Neural cell (in vitro differentiated cells): Measurements from ENCODE around the gene SPATA13. TPM values are rescaled to one million over a fixed set of nuclear protein-coding genes. Genes with fewer than 3 reads are reported as not detected.

Source experiments
- H2AFZ ChIP-seq: fragments of 200-600, 300-800 bp; sonication (generic), shearing (Covaris generic); 2 replicates; pipeline ENCODE4 v1.6.0; 2014; ENCODE audit warnings: low read depth, mild to moderate bottlenecking, antibody characterized with exemption, low read length, moderate library complexity
- H3F3A ChIP-seq: fragments of 200-600 bp; shearing (Covaris generic); 2 replicates; pipeline ENCODE4 v1.6.1; 2016; ENCODE audit warnings: mild to moderate bottlenecking, moderate library complexity, mixed read lengths, antibody characterized with exemption, low read length; ENCODE audit not compliant: insufficient read depth, poor library complexity, severe bottlenecking
- H3K27ac ChIP-seq: fragments of 200-600, 300-800 bp; sonication (generic), shearing (Covaris generic); 2 replicates; pipeline ENCODE4 v1.5.1; 2014; ENCODE audit warnings: mild to moderate bottlenecking, low read length, moderate library complexity
- H3K27me3 ChIP-seq: fragments of 300-800, 200-600 bp; sonication (generic), shearing (Covaris generic); 2 replicates; pipeline ENCODE4 v1.6.0; 2014; ENCODE audit warnings: mild to moderate bottlenecking, low read depth, low read length, moderate library complexity; ENCODE audit not compliant: insufficient read depth
- H3K36me3 ChIP-seq: fragments of 300-800, 200-600 bp; sonication (generic), shearing (Covaris generic); 2 replicates; pipeline ENCODE4 v1.5.1; 2014; ENCODE audit warnings: mild to moderate bottlenecking, antibody characterized with exemption, low read length, moderate library complexity; ENCODE audit not compliant: insufficient read depth
- H3K4me2 ChIP-seq: fragments of 300-800, 200-600 bp; sonication (generic), shearing (Covaris generic); 2 replicates; pipeline ENCODE4 v1.6.0; 2014; ENCODE audit warnings: mild to moderate bottlenecking, low read length
- H3K4me3 ChIP-seq: fragments of 300-800, 200-600 bp; sonication (generic), shearing (Covaris generic); 2 replicates; pipeline ENCODE4 v1.5.1; 2014; ENCODE audit warnings: mild to moderate bottlenecking, low read length, moderate library complexity
- H3K79me2 ChIP-seq: fragments of 200-600 bp; shearing (Covaris generic); replicated peaks from 2 replicates; pipeline ENCODE4 v1.6.0; 2014; ENCODE audit warnings: mild to moderate bottlenecking, low read length, moderate library complexity; ENCODE audit not compliant: insufficient read depth
- H3K9ac ChIP-seq: fragments of 300-800, 200-600 bp; sonication (generic), shearing (Covaris generic); 2 replicates; pipeline ENCODE4 v1.6.1; 2016; ENCODE audit warnings: mild to moderate bottlenecking, low read length, mixed read lengths
- H3K9me2 ChIP-seq: fragments of 200-600 bp; shearing (Covaris generic); 2 replicates; pipeline ENCODE4 v1.6.1; 2016; ENCODE audit warnings: mild to moderate bottlenecking, low read length, mixed read lengths; ENCODE audit not compliant: insufficient read depth
- H3K9me3 ChIP-seq: fragments of 200-600, 300-800 bp; sonication (generic), shearing (Covaris generic); 2 replicates; pipeline ENCODE4 v1.6.1; 2016; ENCODE audit warnings: mild to moderate bottlenecking, mixed run types, low read length, moderate library complexity, mixed read lengths
- H4K20me1 ChIP-seq: fragments of 200-600 bp; shearing (Covaris generic); 2 replicates; pipeline ENCODE4 v1.6.1; 2016; ENCODE audit warnings: mild to moderate bottlenecking, mixed run types; ENCODE audit not compliant: insufficient read depth
- EP300 ChIP-seq: fragments of 450-650 bp; conservative IDR thresholded peaks from 2 replicates; pipeline ENCODE4 v1.6.1; 2014; ENCODE audit warnings: antibody characterized with exemption, mild to moderate bottlenecking, moderate library complexity; ENCODE audit not compliant: poor library complexity, severe bottlenecking
- EZH2 ChIP-seq: fragments of 200-600, 300-800 bp; shearing (Covaris generic), sonication (generic); IDR thresholded peaks from 2 replicates; pipeline ENCODE4 v1.6.1; 2014; ENCODE audit warnings: antibody characterized with exemption, low read length, borderline replicate concordance, mild to moderate bottlenecking; ENCODE audit not compliant: insufficient read depth, poor library complexity, severe bottlenecking
- MXI1 ChIP-seq: fragments of 450-650 bp; conservative IDR thresholded peaks from 2 replicates; pipeline ENCODE4 v1.6.1; 2014; ENCODE audit warnings: antibody characterized with exemption, mild to moderate bottlenecking; ENCODE audit not compliant: poor library complexity, severe bottlenecking
- POLR2AphosphoS5 ChIP-seq: IDR thresholded peaks from 2 replicates; pipeline ENCODE4 v1.6.1; 2012
- RAD21 ChIP-seq: fragments of 450-650 bp; conservative IDR thresholded peaks from 2 replicates; pipeline ENCODE4 v1.6.1; 2014; ENCODE audit warnings: antibody characterized with exemption, mild to moderate bottlenecking, moderate library complexity
- SMC3 ChIP-seq: fragments of 450-650 bp; conservative IDR thresholded peaks from 2 replicates; pipeline ENCODE4 v1.6.1; 2014; ENCODE audit warnings: antibody characterized with exemption, mild to moderate bottlenecking, moderate library complexity; ENCODE audit not compliant: poor library complexity
- TAF1 ChIP-seq: IDR thresholded peaks from 2 replicates; pipeline ENCODE4 v1.6.1; 2012; ENCODE audit warnings: low read depth
- polyA plus RNA-seq: library from polyadenylated mRNA; depleted of rRNA; stranded (reverse); fragments of >200 nt; gene quantifications from 2 replicates; pipeline ENCODE4 v1.2.3, GENCODE V29; 2014
- TF ChIP-seq, protein P1 (sequence below): IDR thresholded peaks from 2 replicates; pipeline ENCODE4 v1.6.1; 2012; ENCODE audit warnings: borderline replicate concordance
- TF ChIP-seq, protein P2 (sequence below): fragments of 450-650 bp; IDR thresholded peaks from 2 replicates; pipeline ENCODE4 v1.5.1; 2014; ENCODE audit warnings: antibody characterized with exemption, mild to moderate bottlenecking, moderate library complexity; ENCODE audit not compliant: poor library complexity, severe bottlenecking

Gene SPATA13
- polyA plus RNA-seq, 1 donor from 2014 or later: 15.5 TPM

DNA sequence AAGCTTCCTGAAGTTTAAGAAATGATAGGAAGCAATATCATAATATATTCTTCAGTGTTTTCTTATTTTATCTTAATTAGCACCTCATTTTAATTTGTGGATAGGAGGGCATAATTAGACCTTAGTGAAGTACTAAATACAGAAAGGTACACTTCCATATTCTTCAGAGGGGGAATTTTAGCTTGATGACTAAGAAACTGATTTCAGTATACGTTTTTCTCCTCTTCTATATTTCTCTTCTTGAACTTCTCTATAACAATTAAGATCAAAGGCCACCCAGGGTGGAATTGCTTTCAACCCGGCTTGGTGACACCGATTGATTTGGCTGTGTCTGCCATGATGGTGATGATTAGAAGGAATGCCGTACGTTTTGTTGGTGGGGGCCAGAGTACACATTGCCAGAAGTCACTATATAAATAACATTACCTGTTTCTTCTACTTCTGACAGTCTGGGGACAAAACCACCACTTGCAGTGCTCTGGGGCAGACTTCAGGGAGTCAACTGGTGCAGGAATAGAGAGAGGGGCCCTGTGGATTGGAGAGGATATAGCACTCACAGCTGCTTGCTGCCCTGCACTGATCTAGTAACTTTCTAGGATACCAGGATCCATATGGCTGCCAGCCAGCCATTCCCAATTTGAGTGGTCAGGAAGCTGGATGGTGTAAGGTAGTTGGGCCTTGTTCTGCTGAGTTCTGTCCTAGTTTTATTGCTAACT lies 73.8 kb downstream of the SPATA13 start:
- TF ChIP-seq MXI1 (no peak), TAF1 (no peak), EP300 (no peak), EZH2 (no peak)
- TF ChIP-seq, protein P1, sequence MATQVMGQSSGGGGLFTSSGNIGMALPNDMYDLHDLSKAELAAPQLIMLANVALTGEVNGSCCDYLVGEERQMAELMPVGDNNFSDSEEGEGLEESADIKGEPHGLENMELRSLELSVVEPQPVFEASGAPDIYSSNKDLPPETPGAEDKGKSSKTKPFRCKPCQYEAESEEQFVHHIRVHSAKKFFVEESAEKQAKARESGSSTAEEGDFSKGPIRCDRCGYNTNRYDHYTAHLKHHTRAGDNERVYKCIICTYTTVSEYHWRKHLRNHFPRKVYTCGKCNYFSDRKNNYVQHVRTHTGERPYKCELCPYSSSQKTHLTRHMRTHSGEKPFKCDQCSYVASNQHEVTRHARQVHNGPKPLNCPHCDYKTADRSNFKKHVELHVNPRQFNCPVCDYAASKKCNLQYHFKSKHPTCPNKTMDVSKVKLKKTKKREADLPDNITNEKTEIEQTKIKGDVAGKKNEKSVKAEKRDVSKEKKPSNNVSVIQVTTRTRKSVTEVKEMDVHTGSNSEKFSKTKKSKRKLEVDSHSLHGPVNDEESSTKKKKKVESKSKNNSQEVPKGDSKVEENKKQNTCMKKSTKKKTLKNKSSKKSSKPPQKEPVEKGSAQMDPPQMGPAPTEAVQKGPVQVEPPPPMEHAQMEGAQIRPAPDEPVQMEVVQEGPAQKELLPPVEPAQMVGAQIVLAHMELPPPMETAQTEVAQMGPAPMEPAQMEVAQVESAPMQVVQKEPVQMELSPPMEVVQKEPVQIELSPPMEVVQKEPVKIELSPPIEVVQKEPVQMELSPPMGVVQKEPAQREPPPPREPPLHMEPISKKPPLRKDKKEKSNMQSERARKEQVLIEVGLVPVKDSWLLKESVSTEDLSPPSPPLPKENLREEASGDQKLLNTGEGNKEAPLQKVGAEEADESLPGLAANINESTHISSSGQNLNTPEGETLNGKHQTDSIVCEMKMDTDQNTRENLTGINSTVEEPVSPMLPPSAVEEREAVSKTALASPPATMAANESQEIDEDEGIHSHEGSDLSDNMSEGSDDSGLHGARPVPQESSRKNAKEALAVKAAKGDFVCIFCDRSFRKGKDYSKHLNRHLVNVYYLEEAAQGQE: no peak

DNA sequence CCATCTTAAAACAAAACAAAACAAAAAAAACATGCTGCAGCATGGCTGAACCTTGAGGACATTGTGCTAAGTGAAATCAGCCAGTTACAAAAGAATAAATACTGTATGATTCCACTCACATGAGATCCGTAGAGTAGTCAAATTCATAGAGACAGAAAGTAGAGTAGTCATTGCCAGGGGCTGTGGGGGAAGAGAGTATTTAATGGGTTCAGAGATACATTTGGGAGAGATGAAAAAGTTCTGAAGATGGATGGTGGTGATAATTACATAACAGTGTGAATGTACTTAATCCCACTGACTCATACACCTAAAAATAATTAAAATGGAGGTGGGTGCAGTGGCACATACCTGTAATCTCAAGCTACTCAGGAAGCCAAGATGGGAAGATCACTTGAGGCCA lies 76.8 kb downstream of the SPATA13 start:
- no peaks in the 10 kb centered on the region for H4K20me1 ChIP-seq
- no peaks in the 10 kb centered on the region for H3K36me3 ChIP-seq
- H3K4me2 ChIP-seq: no peak overlapping the region
- no peak overlapping the region for H3K27ac ChIP-seq
- H3K4me3 ChIP-seq: no peak overlapping the region
- H3F3A ChIP-seq: no peaks in the 10 kb centered on the region
- H3K27me3 ChIP-seq: no peaks in the 10 kb centered on the region
- peaks cover 7% of the 10 kb centered on the region for H3K79me2 ChIP-seq
- no peak for TF ChIP-seq RAD21
- no peak for TF ChIP-seq EZH2
- TF ChIP-seq MXI1: no peak
- TF ChIP-seq, protein P1: no peak
- no peak for TF ChIP-seq POLR2AphosphoS5
- no peak for TF ChIP-seq SMC3
- no peak for TF ChIP-seq EP300
- TF ChIP-seq, protein P2, sequence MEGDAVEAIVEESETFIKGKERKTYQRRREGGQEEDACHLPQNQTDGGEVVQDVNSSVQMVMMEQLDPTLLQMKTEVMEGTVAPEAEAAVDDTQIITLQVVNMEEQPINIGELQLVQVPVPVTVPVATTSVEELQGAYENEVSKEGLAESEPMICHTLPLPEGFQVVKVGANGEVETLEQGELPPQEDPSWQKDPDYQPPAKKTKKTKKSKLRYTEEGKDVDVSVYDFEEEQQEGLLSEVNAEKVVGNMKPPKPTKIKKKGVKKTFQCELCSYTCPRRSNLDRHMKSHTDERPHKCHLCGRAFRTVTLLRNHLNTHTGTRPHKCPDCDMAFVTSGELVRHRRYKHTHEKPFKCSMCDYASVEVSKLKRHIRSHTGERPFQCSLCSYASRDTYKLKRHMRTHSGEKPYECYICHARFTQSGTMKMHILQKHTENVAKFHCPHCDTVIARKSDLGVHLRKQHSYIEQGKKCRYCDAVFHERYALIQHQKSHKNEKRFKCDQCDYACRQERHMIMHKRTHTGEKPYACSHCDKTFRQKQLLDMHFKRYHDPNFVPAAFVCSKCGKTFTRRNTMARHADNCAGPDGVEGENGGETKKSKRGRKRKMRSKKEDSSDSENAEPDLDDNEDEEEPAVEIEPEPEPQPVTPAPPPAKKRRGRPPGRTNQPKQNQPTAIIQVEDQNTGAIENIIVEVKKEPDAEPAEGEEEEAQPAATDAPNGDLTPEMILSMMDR: no peak
- no peak for TF ChIP-seq TAF1
- H3K9ac ChIP-seq: no peak overlapping the region
- no peaks in the 10 kb centered on the region for H3K9me3 ChIP-seq
- H2AFZ ChIP-seq: no peak overlapping the region
- no peaks in the 10 kb centered on the region for H3K9me2 ChIP-seq

More for the DNA sequence above, 73.8 kb downstream of the SPATA13 start:
- Histone ChIP-seq H4K20me1 (no peaks in the 10 kb centered on the region), H2AFZ (no peak overlapping the region), H3K27ac (no peak overlapping the region), H3K36me3 (no peaks in the 10 kb centered on the region), H3K9ac (no peak overlapping the region), H3K79me2 (peaks cover 12% of the 10 kb centered on the region), H3K9me3 (no peaks in the 10 kb centered on the region), H3K4me3 (no peak overlapping the region), H3K9me2 (no peaks in the 10 kb centered on the region), H3K27me3 (no peaks in the 10 kb centered on the region), H3F3A (no peaks in the 10 kb centered on the region), H3K4me2 (no peak overlapping the region)
